ENCODE measurements around the gene ATAT1. TPM values are rescaled to one million over a fixed set of nuclear protein-coding genes. Genes with fewer than 3 reads are reported as not detected.
"Not testable (repeated sequence)": the region's sequence is repeated elsewhere in the genome, so short reads cannot be mapped to it uniquely, and the experiment has no call there.

ATAT1 gene
- total and polyA plus RNA-seq, 4 donors, result 18.7 to 184 (median 101) TPM

DNA sequence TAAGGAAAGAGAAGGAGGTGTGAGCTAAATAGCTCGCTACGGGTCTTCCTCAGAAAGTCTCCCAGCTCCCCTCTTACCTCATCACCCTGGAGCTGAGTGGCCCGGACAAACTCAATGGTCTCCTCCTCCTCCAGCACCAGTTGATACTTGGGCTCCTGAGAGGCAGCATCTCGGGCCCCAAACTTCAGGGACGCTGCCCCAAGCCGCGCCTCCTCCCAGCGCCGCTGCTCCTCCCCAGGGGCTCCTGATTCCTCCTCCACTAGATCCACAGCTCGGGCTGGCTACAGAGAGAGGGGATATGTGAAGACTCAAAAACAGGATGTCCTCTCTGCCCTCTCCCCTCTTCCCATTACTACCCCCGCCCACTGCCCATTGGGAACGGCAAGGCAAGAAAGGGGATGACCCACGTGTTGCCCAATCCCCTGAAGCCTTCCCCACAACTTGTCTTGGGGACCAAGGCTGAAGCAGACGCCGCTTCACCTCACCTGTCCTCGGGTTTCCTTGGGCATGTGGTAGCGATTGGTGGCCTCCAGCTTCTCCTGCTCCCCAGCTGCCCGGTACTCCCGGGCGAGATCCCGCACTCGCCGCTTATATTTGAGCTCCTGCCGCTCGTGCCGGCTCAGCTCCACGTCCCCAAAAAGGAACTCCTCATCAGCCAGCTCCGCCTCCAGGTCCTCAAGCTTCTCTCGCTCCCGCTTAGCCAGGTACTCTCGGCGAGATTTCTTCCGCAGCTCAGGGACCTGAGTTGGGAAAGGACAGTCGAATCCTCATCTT, 38.5 kb downstream of the ATAT1 start:
- WGBS (ENCODE audit: insufficient coverage), result 94% methylated on average over 26 of the region's 34 CpGs

GRCh38 chr6:30666300-30666699, 39.6 kb downstream of the ATAT1 start:
- not testable (repeated sequence) for H3K4me1 ChIP-seq (ENCODE audit: control insufficient read depth, insufficient read depth, low read length); H3K9me3 ChIP-seq (ENCODE audit: control insufficient read depth, insufficient read depth, low read length); H3K27ac ChIP-seq (ENCODE audit: low read depth, low read length); H3K27me3 ChIP-seq (ENCODE audit: control insufficient read depth, insufficient read depth, low read length); DNase-seq (ENCODE audit: low read depth in 4 of 6, low spot score in 6 of 6); H3K4me3 ChIP-seq (ENCODE audit: low read depth, low read length)
- 100% methylated on average over 1 of the region's 2 CpGs for WGBS (ENCODE audit: insufficient coverage)
- H3K36me3 ChIP-seq (ENCODE audit: control insufficient read depth, insufficient read depth, low read length), result peaks cover 81% of the 10 kb centered on the region

More for the DNA sequence above, 38.5 kb downstream of the ATAT1 start:
- H3K27ac ChIP-seq (ENCODE audit: low read depth, low read length), result no peak overlapping the region
- no peak for DNase-seq (ENCODE audit: low read depth in 4 of 6, low spot score in 6 of 6)
- H3K4me3 ChIP-seq (ENCODE audit: low read depth, low read length), result no peak overlapping the region
- no peaks in the 10 kb centered on the region for H3K27me3 ChIP-seq (ENCODE audit: control insufficient read depth, insufficient read depth, low read length)
- H3K36me3 ChIP-seq (ENCODE audit: control insufficient read depth, insufficient read depth, low read length), result peaks cover 78% of the 10 kb centered on the region
- H3K9me3 ChIP-seq (ENCODE audit: control insufficient read depth, insufficient read depth, low read length), result no peaks in the 10 kb centered on the region
- H3K4me1 ChIP-seq (ENCODE audit: control insufficient read depth, insufficient read depth, low read length), result peaks cover 3% of the 10 kb centered on the region

- Histone ChIP-seq H3K4me1 (ENCODE audit: control insufficient read depth, insufficient read depth, low read length) (peaks cover 9% of the 10 kb centered on the region), H3K4me3 (ENCODE audit: low read depth, low read length) (no peak overlapping the region), H3K36me3 (ENCODE audit: control insufficient read depth, insufficient read depth, low read length) (peaks cover 38% of the 10 kb centered on the region), H3K27me3 (ENCODE audit: control insufficient read depth, insufficient read depth, low read length) (no peaks in the 10 kb centered on the region), H3K27ac (ENCODE audit: low read depth, low read length) (no peak overlapping the region), H3K9me3 (ENCODE audit: control insufficient read depth, insufficient read depth, low read length) (no peaks in the 10 kb centered on the region)
- no peak for DNase-seq (ENCODE audit: low read depth in 4 of 6, low spot score in 6 of 6)
- 92% methylated on average over 20 of the region's 27 CpGs for WGBS (ENCODE audit: insufficient coverage)
Observed at GRCh38 chr6:30670760-30671527, 44.3 kb downstream of the ATAT1 start.

- H3K4me1 ChIP-seq (ENCODE audit: control insufficient read depth, insufficient read depth, low read length), result peaks cover 9% of the 10 kb centered on the region
- no peaks in the 10 kb centered on the region for H3K27me3 ChIP-seq (ENCODE audit: control insufficient read depth, insufficient read depth, low read length)
- H3K4me3 ChIP-seq (ENCODE audit: low read depth, low read length), result peak within 1 kb of the TSS; percentile 91
- WGBS (ENCODE audit: insufficient coverage), result under 1% methylated on average over 52 of the region's 57 CpGs
- peaks cover 45% of the 10 kb centered on the region for H3K36me3 ChIP-seq (ENCODE audit: control insufficient read depth, insufficient read depth, low read length)
- peak; percentile 91 to 99 (median 96) for DNase-seq (ENCODE audit: low read depth in 4 of 6, low spot score in 6 of 6)
- peak within 1 kb of the TSS; percentile 76 for H3K27ac ChIP-seq (ENCODE audit: low read depth, low read length)
- H3K9me3 ChIP-seq (ENCODE audit: control insufficient read depth, insufficient read depth, low read length), result no peaks in the 10 kb centered on the region
Observed at GRCh38 chr6:30672445-30673253, 46.0 kb downstream of the ATAT1 start, which contains the start of gene DHX16. Gene DHX16, minus strand, starts transcription at chr6:30673006. Its CDS starts 165 bp downstream, at chr6:30672841.

- peaks cover 16% of the 10 kb centered on the region for H3K4me1 ChIP-seq (ENCODE audit: control insufficient read depth, insufficient read depth, low read length)
- WGBS (ENCODE audit: insufficient coverage), result 88% methylated on average over 2 of the region's 10 CpGs
- no peak overlapping the region for H3K27ac ChIP-seq (ENCODE audit: low read depth, low read length)
- DNase-seq (ENCODE audit: low read depth in 4 of 6, low spot score in 6 of 6), result no peak
- no peak overlapping the region for H3K4me3 ChIP-seq (ENCODE audit: low read depth, low read length)
- H3K36me3 ChIP-seq (ENCODE audit: control insufficient read depth, insufficient read depth, low read length), result peaks cover 34% of the 10 kb centered on the region
- no peaks in the 10 kb centered on the region for H3K9me3 ChIP-seq (ENCODE audit: control insufficient read depth, insufficient read depth, low read length)
- no peaks in the 10 kb centered on the region for H3K27me3 ChIP-seq (ENCODE audit: control insufficient read depth, insufficient read depth, low read length)
Observed at GRCh38 chr6:30676660-30677285, 50.1 kb downstream of the ATAT1 start.

DNA sequence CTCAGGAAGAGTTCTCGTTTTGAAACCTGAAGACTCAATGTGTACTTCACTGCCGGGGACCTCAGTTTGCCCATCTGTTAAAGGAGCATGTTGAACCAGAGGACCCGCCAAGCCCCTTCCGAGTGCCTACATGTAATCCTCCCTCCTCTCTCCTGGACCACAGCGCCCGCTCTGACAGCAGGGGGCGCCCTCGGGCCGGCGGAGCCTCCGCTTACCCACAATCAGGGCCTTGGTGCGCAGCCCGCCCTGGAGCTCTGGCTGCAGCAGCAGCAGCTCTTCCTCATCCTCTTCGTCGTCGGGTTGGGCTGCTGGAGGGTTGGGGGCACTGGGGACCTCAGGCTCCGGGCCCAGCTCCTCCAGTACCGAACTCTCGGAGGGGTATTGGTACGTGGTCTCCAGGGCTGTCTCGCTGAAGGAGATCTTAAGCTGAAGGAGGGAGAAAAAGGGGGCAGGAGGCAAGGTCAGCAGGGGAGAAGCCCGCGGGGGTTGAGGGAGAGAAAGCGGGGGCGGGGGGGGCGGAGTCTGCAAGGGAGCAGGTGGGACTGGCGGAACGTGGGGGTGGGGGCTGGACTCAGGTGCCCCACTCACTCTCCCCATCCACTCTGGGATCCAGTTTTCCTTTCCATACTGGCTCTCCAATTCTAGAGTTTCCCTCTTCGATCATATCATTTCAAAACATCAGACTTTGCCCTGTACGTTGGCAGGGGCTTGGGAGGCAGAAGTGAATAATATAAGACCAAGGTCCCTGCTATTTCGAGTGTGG, 52.5 kb downstream of the ATAT1 start:
- peaks cover 37% of the 10 kb centered on the region for H3K36me3 ChIP-seq (ENCODE audit: control insufficient read depth, insufficient read depth, low read length)
- H3K27me3 ChIP-seq (ENCODE audit: control insufficient read depth, insufficient read depth, low read length), result no peaks in the 10 kb centered on the region
- DNase-seq (ENCODE audit: low read depth in 4 of 6, low spot score in 6 of 6), result peak in 5 of 6 donors; percentile 27 to 86 (median 54)
- 11% methylated on average over 17 of the region's 31 CpGs for WGBS (ENCODE audit: insufficient coverage)
- peaks cover 34% of the 10 kb centered on the region for H3K4me1 ChIP-seq (ENCODE audit: control insufficient read depth, insufficient read depth, low read length)
- no peaks in the 10 kb centered on the region for H3K9me3 ChIP-seq (ENCODE audit: control insufficient read depth, insufficient read depth, low read length)
- no peak overlapping the region for H3K4me3 ChIP-seq (ENCODE audit: low read depth, low read length)
- no peak overlapping the region for H3K27ac ChIP-seq (ENCODE audit: low read depth, low read length)

- no peak for DNase-seq (ENCODE audit: low read depth in 4 of 6, low spot score in 6 of 6)
- WGBS (ENCODE audit: insufficient coverage), result 74% methylated on average over 5 of the region's 7 CpGs
- H3K27ac ChIP-seq (ENCODE audit: low read depth, low read length), result no peak overlapping the region
- H3K4me1 ChIP-seq (ENCODE audit: control insufficient read depth, insufficient read depth, low read length), result peaks cover 42% of the 10 kb centered on the region
- H3K9me3 ChIP-seq (ENCODE audit: control insufficient read depth, insufficient read depth, low read length), result no peaks in the 10 kb centered on the region
- no peaks in the 10 kb centered on the region for H3K27me3 ChIP-seq (ENCODE audit: control insufficient read depth, insufficient read depth, low read length)
- peaks cover 37% of the 10 kb centered on the region for H3K36me3 ChIP-seq (ENCODE audit: control insufficient read depth, insufficient read depth, low read length)
- no peak overlapping the region for H3K4me3 ChIP-seq (ENCODE audit: low read depth, low read length)
Observed at GRCh38 chr6:30679765-30680535, 53.3 kb downstream of the ATAT1 start.

- peaks cover 38% of the 10 kb centered on the region for H3K36me3 ChIP-seq (ENCODE audit: control insufficient read depth, insufficient read depth, low read length)
- H3K9me3 ChIP-seq (ENCODE audit: control insufficient read depth, insufficient read depth, low read length), result no peaks in the 10 kb centered on the region
- WGBS (ENCODE audit: insufficient coverage), result 76% methylated on average over 3 of the region's 4 CpGs
- peak overlapping the region; percentile 16 for H3K4me3 ChIP-seq (ENCODE audit: low read depth, low read length)
- peaks cover 57% of the 10 kb centered on the region for H3K4me1 ChIP-seq (ENCODE audit: control insufficient read depth, insufficient read depth, low read length)
- DNase-seq (ENCODE audit: low read depth in 4 of 6, low spot score in 6 of 6), result no peak
- peak overlapping the region; percentile 88 for H3K27ac ChIP-seq (ENCODE audit: low read depth, low read length)
- no peaks in the 10 kb centered on the region for H3K27me3 ChIP-seq (ENCODE audit: control insufficient read depth, insufficient read depth, low read length)
Observed at GRCh38 chr6:30681766-30682142, 55.1 kb downstream of the ATAT1 start.
